Mesenchymal stem cell (in vitro differentiated cells and primary cell): ENCODE results near the gene SYTL3.
"Not testable (repeated sequence)": the region's sequence is repeated elsewhere in the genome, so short reads cannot be mapped to it uniquely, and the experiment has no call there.

Source experiments
- DNase-seq: peaks from one replicate; pipeline ENCODE4 v3.0.0-alpha.2; 2013
- H2AFZ ChIP-seq: one replicate; pipeline ENCODE4 v1.6.1; 2013; ENCODE audit warnings: low read depth, mild to moderate bottlenecking, control low read depth, inconsistent platforms, low read length, moderate library complexity
- H2AK5ac ChIP-seq: 2 replicates; pipeline ENCODE4 v1.6.1; 2013; ENCODE audit warnings: low read length, moderate library complexity, mild to moderate bottlenecking, inconsistent platforms; ENCODE audit not compliant: severe bottlenecking
- H2BK120ac ChIP-seq: one replicate; pipeline ENCODE4 v1.6.1; 2013; ENCODE audit warnings: low read depth, mild to moderate bottlenecking, inconsistent platforms, low read length, moderate library complexity
- H2BK12ac ChIP-seq, 2 experiments: one replicate each; pipeline ENCODE4 v1.6.1; 2013; ENCODE audit warnings: inconsistent platforms in 2 of 2, low read length in 2 of 2, mild to moderate bottlenecking in 2 of 2, moderate library complexity in 2 of 2, control low read depth in 1 of 2
- H2BK15ac ChIP-seq: one replicate; pipeline ENCODE4 v1.6.1; 2013; ENCODE audit warnings: mild to moderate bottlenecking, low read depth, inconsistent platforms; ENCODE audit not compliant: poor library complexity, severe bottlenecking
- H2BK5ac ChIP-seq: 2 replicates; pipeline ENCODE4 v1.6.1; 2013; ENCODE audit warnings: low read depth, mild to moderate bottlenecking, low read length, control low read depth, inconsistent platforms; ENCODE audit not compliant: poor library complexity, severe bottlenecking
- H3K14ac ChIP-seq, 2 experiments: one replicate each; pipeline ENCODE4 v1.6.1; 2013; ENCODE audit warnings: inconsistent platforms in 2 of 2, low read length in 2 of 2, control low read depth in 1 of 2, mild to moderate bottlenecking in 1 of 2, moderate library complexity in 1 of 2
- H3K18ac ChIP-seq, 2 experiments: one replicate each; pipeline ENCODE4 v1.6.1; 2013; ENCODE audit warnings: inconsistent platforms in 2 of 2, low read length in 2 of 2, control low read depth in 1 of 2, low read depth in 1 of 2, mild to moderate bottlenecking in 1 of 2
- H3K23ac ChIP-seq, 2 experiments: one replicate each; pipeline ENCODE4 v1.6.1; 2013; ENCODE audit warnings: inconsistent platforms in 2 of 2, low read length in 2 of 2, mild to moderate bottlenecking in 2 of 2, moderate library complexity in 2 of 2, control low read depth in 1 of 2
- H3K27ac ChIP-seq: 2 replicates; pipeline ENCODE4 v1.5.1; 2013; ENCODE audit warnings: mild to moderate bottlenecking, moderate library complexity, low read length, control low read depth, inconsistent platforms; ENCODE audit not compliant: poor library complexity, severe bottlenecking
- H3K27me3 ChIP-seq, 2 experiments: 2 replicates each; pipeline versions ENCODE4 v1.6.1 to v1.7.0; 2013; ENCODE audit warnings: low read length in 2 of 2, mild to moderate bottlenecking in 2 of 2, moderate library complexity in 2 of 2, control low read depth in 1 of 2, inconsistent platforms in 1 of 2; ENCODE audit not compliant: control insufficient read depth in 1 of 2, insufficient read depth in 1 of 2
- H3K36me3 ChIP-seq, 2 experiments: 2 replicates each; pipeline versions ENCODE4 v1.6.1 to v1.7.0; 2013; ENCODE audit warnings: low read length in 2 of 2, control low read depth in 1 of 2, inconsistent platforms in 1 of 2, low read depth in 1 of 2, mild to moderate bottlenecking in 1 of 2; ENCODE audit not compliant: insufficient read depth in 2 of 2, control insufficient read depth in 1 of 2
- H3K4ac ChIP-seq, 2 experiments: one replicate each; pipeline ENCODE4 v1.6.1; 2013; ENCODE audit warnings: inconsistent platforms in 2 of 2, low read length in 2 of 2, mild to moderate bottlenecking in 2 of 2, moderate library complexity in 2 of 2, control low read depth in 1 of 2, low read depth in 1 of 2
- H3K4me1 ChIP-seq: 2 replicates; pipeline ENCODE4 v1.6.1; 2013; ENCODE audit warnings: low read depth, low read length, control low read depth; ENCODE audit not compliant: control insufficient read depth, insufficient read depth
- H3K4me2 ChIP-seq: 2 replicates; pipeline ENCODE4 v1.6.1; 2013; ENCODE audit warnings: low read length, mild to moderate bottlenecking, inconsistent platforms; ENCODE audit not compliant: poor library complexity, severe bottlenecking
- H3K4me3 ChIP-seq, 2 experiments: 2 replicates each; pipeline versions ENCODE4 v1.5.1 to v1.7.0; 2013; ENCODE audit warnings: low read length in 2 of 2, mild to moderate bottlenecking in 2 of 2, control low read depth in 1 of 2, low read depth in 1 of 2; ENCODE audit not compliant: insufficient read depth in 1 of 2
- H3K79me1 ChIP-seq: replicated peaks from 2 replicates; pipeline ENCODE4 v1.6.1; 2013; ENCODE audit warnings: mild to moderate bottlenecking, control low read depth, low read length, inconsistent platforms; ENCODE audit not compliant: poor library complexity, severe bottlenecking
- H3K9ac ChIP-seq: 2 replicates; pipeline ENCODE4 v1.7.0; 2013; ENCODE audit warnings: mild to moderate bottlenecking, low read length, moderate library complexity
- H3K9me3 ChIP-seq: 2 replicates; pipeline ENCODE4 v1.7.0; 2013; ENCODE audit warnings: mild to moderate bottlenecking, low read length; ENCODE audit not compliant: control insufficient read depth
- H4K8ac ChIP-seq: one replicate; pipeline ENCODE4 v1.6.1; 2013; ENCODE audit warnings: inconsistent platforms, mild to moderate bottlenecking, low read length, moderate library complexity
- H4K91ac ChIP-seq: one replicate; pipeline ENCODE4 v1.6.1; 2013; ENCODE audit warnings: mild to moderate bottlenecking, low read length, inconsistent platforms
- WGBS: methylation state at CpG from one replicate; pipeline ENCODE4 v1.1.7; 2013; ENCODE audit warnings: mixed read lengths; 5-methylcytosine and 5-hydroxymethylcytosine counted together

Gene SYTL3

DNA sequence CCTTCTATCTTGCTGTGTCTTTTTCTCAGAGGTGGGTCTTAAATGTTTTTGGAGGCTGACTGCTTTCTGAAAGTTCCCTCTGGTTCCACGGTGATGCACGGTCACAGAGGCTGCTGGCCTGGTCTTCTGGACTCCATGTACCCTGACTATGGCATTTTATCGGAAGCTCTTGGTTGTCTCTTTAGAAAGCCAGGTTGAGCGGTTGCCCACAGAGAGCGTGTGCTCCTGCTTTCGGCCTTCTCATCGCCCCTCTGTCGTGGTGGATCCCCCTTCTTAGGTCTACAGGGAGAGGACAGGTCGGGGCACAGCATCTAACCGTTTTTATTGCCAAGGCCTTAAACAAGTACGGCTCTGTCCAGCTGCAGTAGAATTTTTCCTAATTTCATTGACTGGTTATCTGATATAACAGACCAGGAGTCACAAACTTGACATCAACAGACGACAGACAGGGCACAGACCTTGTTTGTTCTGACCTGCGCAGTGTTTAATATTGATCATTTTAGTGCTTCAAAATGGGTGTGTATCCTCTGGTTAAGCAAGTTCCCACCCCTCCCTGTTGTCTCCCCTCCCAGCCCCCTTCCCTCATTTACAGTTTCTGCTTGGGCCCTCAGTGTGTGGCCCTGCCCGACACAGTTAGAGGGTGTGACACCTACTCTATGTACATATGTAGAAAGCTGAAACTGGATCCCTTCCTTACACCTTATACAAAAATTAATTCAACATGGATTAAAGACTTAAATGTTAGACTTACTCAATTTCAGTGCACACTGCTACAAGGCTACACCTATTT lies 24.7 kb downstream of the SYTL3 start:
- DNase-seq = no peak
- H3K18ac ChIP-seq = no peak overlapping the region
- H3K79me1 ChIP-seq = no peaks in the 10 kb centered on the region
- H2AFZ ChIP-seq = no peak overlapping the region
- H3K27me3 ChIP-seq = no peaks in the 10 kb centered on the region
- no peak overlapping the region for H3K4me2 ChIP-seq
- no peak overlapping the region for H2BK15ac ChIP-seq
- no peak overlapping the region for H3K14ac ChIP-seq
- no peak overlapping the region for H2BK120ac ChIP-seq
- no peak overlapping the region for H3K23ac ChIP-seq
- H2BK12ac ChIP-seq = no peak overlapping the region
- no peak overlapping the region for H4K91ac ChIP-seq
- no peak overlapping the region for H3K9ac ChIP-seq
- H3K27ac ChIP-seq = no peak overlapping the region
- WGBS = 92% methylated on average over 14 of the region's 14 CpGs
- no peak overlapping the region for H2BK5ac ChIP-seq
- H2AK5ac ChIP-seq = no peak overlapping the region
- H3K4ac ChIP-seq = no peak overlapping the region
- H3K4me3 ChIP-seq = no peak overlapping the region
- no peaks in the 10 kb centered on the region for H3K4me1 ChIP-seq
- H3K36me3 ChIP-seq = no peaks in the 10 kb centered on the region
- no peak overlapping the region for H4K8ac ChIP-seq
- no peaks in the 10 kb centered on the region for H3K9me3 ChIP-seq

GRCh38 chr6:158677094-158677493 lies 27.2 kb downstream of the SYTL3 start:
- not testable (repeated sequence) for H3K27ac ChIP-seq, H3K18ac ChIP-seq, H4K8ac ChIP-seq, H3K14ac ChIP-seq, H2AFZ ChIP-seq, H3K79me1 ChIP-seq, H3K27me3 ChIP-seq, H2BK120ac ChIP-seq, H3K4ac ChIP-seq, H3K36me3 ChIP-seq, H3K23ac ChIP-seq, DNase-seq, H3K4me3 ChIP-seq, H3K4me2 ChIP-seq, H4K91ac ChIP-seq, H2BK12ac ChIP-seq, H3K9ac ChIP-seq, H2BK5ac ChIP-seq, H2AK5ac ChIP-seq, H3K9me3 ChIP-seq, H2BK15ac ChIP-seq, H3K4me1 ChIP-seq
- 80% methylated on average over 1 of the region's 3 CpGs for WGBS

GRCh38 chr6:158677906-158678578 lies 28.2 kb downstream of the SYTL3 start:
- Histone ChIP-seq H2AFZ (no peak overlapping the region), H3K4me2 (no peak overlapping the region), H2BK5ac (no peak overlapping the region), H2AK5ac (no peak overlapping the region), H3K14ac (no peak overlapping the region), H3K4me1 (no peaks in the 10 kb centered on the region), H3K27ac (no peak overlapping the region), H3K4me3 (no peak overlapping the region), H3K27me3 (no peaks in the 10 kb centered on the region), H3K4ac (no peak overlapping the region), H3K23ac (no peak overlapping the region), H3K36me3 (no peaks in the 10 kb centered on the region), H3K9me3 (no peaks in the 10 kb centered on the region), H2BK15ac (no peak overlapping the region), H3K79me1 (no peaks in the 10 kb centered on the region), H4K91ac (no peak overlapping the region), H2BK120ac (no peak overlapping the region), H3K9ac (no peak overlapping the region), H4K8ac (no peak overlapping the region), H3K18ac (no peak overlapping the region), H2BK12ac (no peak overlapping the region)
- DNase-seq = no peak
- WGBS = 87% methylated on average over 10 of the region's 11 CpGs

DNA sequence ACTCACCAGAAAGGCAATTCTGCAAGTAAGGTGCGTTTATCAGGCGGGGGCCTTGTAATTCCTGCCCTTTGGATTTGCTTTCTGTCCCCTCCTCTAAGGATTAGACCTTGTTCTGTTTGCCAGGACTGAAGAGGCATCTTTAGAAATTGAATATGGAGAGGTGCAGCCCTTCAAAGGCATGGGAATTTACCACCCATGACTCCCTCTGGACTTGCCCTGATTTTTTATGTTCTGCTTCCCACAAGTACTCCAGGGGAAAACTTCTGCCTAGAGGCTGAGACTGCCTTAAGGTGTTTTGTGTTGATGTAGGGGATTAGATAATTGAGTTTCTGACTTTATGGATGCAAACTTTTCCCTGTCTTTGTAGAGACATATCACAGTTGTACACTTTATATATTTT lies 30.2 kb downstream of the SYTL3 start:
- H2AK5ac ChIP-seq = no peak overlapping the region
- no peak overlapping the region for H2BK12ac ChIP-seq
- no peak overlapping the region for H4K91ac ChIP-seq
- no peak overlapping the region for H3K4me3 ChIP-seq
- H3K4me1 ChIP-seq = no peaks in the 10 kb centered on the region
- no peaks in the 10 kb centered on the region for H3K79me1 ChIP-seq
- peak overlapping the region in 1 of 2 experiments; percentile 55 for H3K14ac ChIP-seq
- no peak overlapping the region for H2BK15ac ChIP-seq
- H3K27ac ChIP-seq = no peak overlapping the region
- H3K23ac ChIP-seq = no peak overlapping the region
- H2BK5ac ChIP-seq = no peak overlapping the region
- no peak for DNase-seq
- no peak overlapping the region for H3K4ac ChIP-seq
- H2AFZ ChIP-seq = no peak overlapping the region
- no peaks in the 10 kb centered on the region for H3K9me3 ChIP-seq
- no peak overlapping the region for H4K8ac ChIP-seq
- no peak overlapping the region for H3K9ac ChIP-seq
- H3K36me3 ChIP-seq = no peaks in the 10 kb centered on the region
- H3K4me2 ChIP-seq = no peak overlapping the region
- H2BK120ac ChIP-seq = no peak overlapping the region
- 100% methylated on average over 2 of the region's 2 CpGs for WGBS
- H3K27me3 ChIP-seq = no peaks in the 10 kb centered on the region
- H3K18ac ChIP-seq = no peak overlapping the region
